Muscle layer of duodenum (tissue), 2 donors: ENCODE results near the gene FZD7.

ENCODE experiments used
- H3K27ac ChIP-seq: one replicate; pipeline ENCODE4 v1.7.0; 2013; ENCODE audit warnings: mild to moderate bottlenecking, low read length
- H3K27me3 ChIP-seq: one replicate; pipeline ENCODE4 v1.7.0; 2013; ENCODE audit warnings: low read depth, mild to moderate bottlenecking, control low read depth, low read length
- H3K36me3 ChIP-seq, 2 donors: one replicate each; pipeline ENCODE4 v1.7.0; 2013; ENCODE audit warnings: low read length in 2 of 2, control low read depth in 1 of 2, mild to moderate bottlenecking in 1 of 2; ENCODE audit not compliant: insufficient read depth in 2 of 2, control insufficient read depth in 1 of 2
- H3K4me1 ChIP-seq, 2 donors: one replicate each; pipeline ENCODE4 v1.7.0; 2013; ENCODE audit warnings: low read length in 2 of 2, mild to moderate bottlenecking in 2 of 2, control low read depth in 1 of 2, moderate library complexity in 1 of 2; ENCODE audit not compliant: insufficient read depth in 2 of 2, control insufficient read depth in 1 of 2
- H3K4me3 ChIP-seq, 2 donors: one replicate each; pipeline ENCODE4 v1.7.0; 2013; ENCODE audit warnings: low read length in 2 of 2, low read depth in 1 of 2, mild to moderate bottlenecking in 1 of 2
- H3K9me3 ChIP-seq, 2 donors: one replicate each; pipeline ENCODE4 v1.7.0; 2013; ENCODE audit warnings: low read length in 2 of 2, control low read depth in 1 of 2, mild to moderate bottlenecking in 1 of 2; ENCODE audit not compliant: control insufficient read depth in 1 of 2
- donor health status: healthy.

Gene FZD7

GRCh38 chr2:202039278-202040078 is 5.8 kb downstream of the FZD7 start:
- Histone ChIP-seq H3K4me1 (peaks cover 0 to 10% of the 10 kb centered on the region in 2 donors), H3K4me3 (peak overlapping the region; percentile 21 to 50), H3K9me3 (no peaks in the 10 kb centered on the region), H3K27ac (peak overlapping the region; percentile 67), H3K27me3 (no peaks in the 10 kb centered on the region), H3K36me3 (no peaks in the 10 kb centered on the region)

- no peak overlapping the region for H3K27ac ChIP-seq
- H3K4me1 ChIP-seq, result peaks cover 0 to 10% of the 10 kb centered on the region in 2 donors
- H3K36me3 ChIP-seq, result no peaks in the 10 kb centered on the region
- peak overlapping the region in 1 of 2 donors; percentile 50 for H3K4me3 ChIP-seq
- no peaks in the 10 kb centered on the region for H3K27me3 ChIP-seq
- no peaks in the 10 kb centered on the region for H3K9me3 ChIP-seq
Observed at GRCh38 chr2:202040079-202040844, 6.6 kb downstream of the FZD7 start.

- no peak overlapping the region for H3K27ac ChIP-seq
- no peak overlapping the region for H3K4me3 ChIP-seq
- H3K4me1 ChIP-seq, result peaks cover 0 to 10% of the 10 kb centered on the region in 2 donors
- no peaks in the 10 kb centered on the region for H3K36me3 ChIP-seq
- no peaks in the 10 kb centered on the region for H3K27me3 ChIP-seq
- H3K9me3 ChIP-seq, result no peaks in the 10 kb centered on the region
Observed at GRCh38 chr2:202042444-202042843, 8.8 kb downstream of the FZD7 start.

- Histone ChIP-seq H3K36me3 (no peaks in the 10 kb centered on the region), H3K4me1 (peaks cover 0 to 10% of the 10 kb centered on the region in 2 donors), H3K4me3 (no peak overlapping the region), H3K9me3 (no peaks in the 10 kb centered on the region), H3K27me3 (no peaks in the 10 kb centered on the region), H3K27ac (no peak overlapping the region)
Observed at GRCh38 chr2:202043475-202043874, 9.8 kb downstream of the FZD7 start.

- H3K36me3 ChIP-seq, result no peaks in the 10 kb centered on the region
- no peaks in the 10 kb centered on the region for H3K27me3 ChIP-seq
- peaks cover 0 to 6% of the 10 kb centered on the region in 2 donors for H3K4me1 ChIP-seq
- H3K9me3 ChIP-seq, result no peaks in the 10 kb centered on the region
- H3K27ac ChIP-seq, result no peak overlapping the region
- no peak overlapping the region for H3K4me3 ChIP-seq
Observed at GRCh38 chr2:202044777-202045176, 11.1 kb downstream of the FZD7 start.

- H3K9me3 ChIP-seq, result no peaks in the 10 kb centered on the region
- no peaks in the 10 kb centered on the region for H3K4me1 ChIP-seq
- H3K27ac ChIP-seq, result no peak overlapping the region
- no peaks in the 10 kb centered on the region for H3K27me3 ChIP-seq
- no peak overlapping the region for H3K4me3 ChIP-seq
- no peaks in the 10 kb centered on the region for H3K36me3 ChIP-seq
Observed at GRCh38 chr2:202046572-202046971, 12.9 kb downstream of the FZD7 start.

GRCh38 chr2:202049092-202049728 is 15.6 kb downstream of the FZD7 start:
- Histone ChIP-seq H3K4me1 (no peaks in the 10 kb centered on the region), H3K9me3 (no peaks in the 10 kb centered on the region), H3K4me3 (no peak overlapping the region), H3K36me3 (no peaks in the 10 kb centered on the region), H3K27ac (no peak overlapping the region), H3K27me3 (no peaks in the 10 kb centered on the region)

- Histone ChIP-seq H3K36me3 (no peaks in the 10 kb centered on the region), H3K9me3 (no peaks in the 10 kb centered on the region)
Observed at GRCh38 chr2:202049840-202050239, 16.2 kb downstream of the FZD7 start.

GRCh38 chr2:202050652-202051051 is 17.0 kb downstream of the FZD7 start:
- Histone ChIP-seq H3K9me3 (no peaks in the 10 kb centered on the region), H3K4me1 (no peaks in the 10 kb centered on the region), H3K4me3 (no peak overlapping the region), H3K36me3 (no peaks in the 10 kb centered on the region), H3K27ac (no peak overlapping the region), H3K27me3 (no peaks in the 10 kb centered on the region)

More at GRCh38 chr2:202049840-202050239, 16.2 kb downstream of the FZD7 start:
- Histone ChIP-seq H3K4me3 (no peak overlapping the region), H3K4me1 (no peaks in the 10 kb centered on the region), H3K27ac (no peak overlapping the region), H3K27me3 (no peaks in the 10 kb centered on the region)

GRCh38 chr2:202051499-202052161 is 18.0 kb downstream of the FZD7 start:
- H3K36me3 ChIP-seq, result no peaks in the 10 kb centered on the region
- H3K9me3 ChIP-seq, result no peaks in the 10 kb centered on the region
- H3K27ac ChIP-seq, result no peak overlapping the region
- H3K27me3 ChIP-seq, result no peaks in the 10 kb centered on the region
- H3K4me3 ChIP-seq, result no peak overlapping the region
- H3K4me1 ChIP-seq, result no peaks in the 10 kb centered on the region

- Histone ChIP-seq H3K9me3 (no peaks in the 10 kb centered on the region), H3K36me3 (no peaks in the 10 kb centered on the region), H3K4me1 (no peaks in the 10 kb centered on the region), H3K27ac (no peak overlapping the region), H3K27me3 (no peaks in the 10 kb centered on the region), H3K4me3 (no peak overlapping the region)
Observed at GRCh38 chr2:202052235-202052634, 18.6 kb downstream of the FZD7 start.
